Mesendoderm (in vitro differentiated cells): Measurements from ENCODE around the gene RBM23. TPM values are rescaled to one million over a fixed set of nuclear protein-coding genes. Genes with fewer than 3 reads are reported as not detected.

Experiments used
- DNase-seq: peaks from one replicate; pipeline ENCODE4 v3.0.0; 2013
- H2AK5ac ChIP-seq: 2 replicates; pipeline ENCODE4 v1.6.1; 2013; ENCODE audit warnings: low read length, inconsistent platforms
- H2BK120ac ChIP-seq: 2 replicates; pipeline ENCODE4 v1.6.1; 2013; ENCODE audit warnings: low read depth, mild to moderate bottlenecking, low read length, moderate library complexity, mixed read lengths
- H2BK15ac ChIP-seq: replicated peaks from 2 replicates; pipeline ENCODE4 v1.6.1; 2013; ENCODE audit warnings: low read depth, mild to moderate bottlenecking, moderate library complexity
- H2BK5ac ChIP-seq: 2 replicates; pipeline ENCODE4 v1.6.1; 2013; ENCODE audit warnings: low read length, inconsistent platforms
- H3K18ac ChIP-seq: 2 replicates; pipeline ENCODE4 v1.6.1; 2013; ENCODE audit warnings: mild to moderate bottlenecking, low read length, mixed read lengths
- H3K23ac ChIP-seq: one replicate; pipeline ENCODE4 v1.6.1; 2013; ENCODE audit warnings: low read length
- H3K27ac ChIP-seq: 2 replicates; pipeline ENCODE4 v1.5.1; 2013; ENCODE audit warnings: low read depth, mild to moderate bottlenecking, inconsistent platforms, low read length, moderate library complexity
- H3K27me3 ChIP-seq: 2 replicates; pipeline ENCODE4 v1.6.1; 2013; ENCODE audit warnings: low read length, control low read depth, mild to moderate bottlenecking, inconsistent platforms; ENCODE audit not compliant: insufficient read depth, poor library complexity
- H3K36me3 ChIP-seq: 2 replicates; pipeline ENCODE4 v1.6.1; 2013; ENCODE audit warnings: low read length, inconsistent platforms; ENCODE audit not compliant: control insufficient read depth, insufficient read depth
- H3K4ac ChIP-seq: one replicate; pipeline ENCODE4 v1.6.1; 2013; ENCODE audit warnings: low read depth, mild to moderate bottlenecking, low read length, moderate library complexity
- H3K4me1 ChIP-seq: 2 replicates; pipeline ENCODE4 v1.6.1; 2013; ENCODE audit warnings: low read depth, low read length, inconsistent platforms; ENCODE audit not compliant: control insufficient read depth
- H3K4me2 ChIP-seq: 2 replicates; pipeline ENCODE4 v1.6.1; 2013; ENCODE audit warnings: low read length
- H3K4me3 ChIP-seq: 2 replicates; pipeline ENCODE4 v1.5.1; 2013; ENCODE audit warnings: mild to moderate bottlenecking, low read length
- H3K56ac ChIP-seq: one replicate; pipeline ENCODE4 v1.6.1; 2013; ENCODE audit warnings: low read length
- H3K79me1 ChIP-seq: 2 replicates; pipeline ENCODE4 v1.6.1; 2013; ENCODE audit warnings: low read length, inconsistent platforms
- H3K79me2 ChIP-seq: 2 replicates; pipeline ENCODE4 v1.6.1; 2013; ENCODE audit warnings: mild to moderate bottlenecking, low read length; ENCODE audit not compliant: control insufficient read depth, insufficient read depth
- H3K9ac ChIP-seq: 2 replicates; pipeline ENCODE4 v1.6.1; 2013; ENCODE audit warnings: low read length, inconsistent platforms
- H4K5ac ChIP-seq: one replicate; pipeline ENCODE4 v1.6.1; 2013; ENCODE audit warnings: low read length
- H4K8ac ChIP-seq: one replicate; pipeline ENCODE4 v1.6.1; 2013; ENCODE audit warnings: low read depth, mild to moderate bottlenecking, control low read depth, low read length, moderate library complexity
- WGBS: extraction: QIAGEN DNeasy Blood & Tissue Kit; methylation state at CpG from one replicate; pipeline ENCODE4 v1.1.7; 2013; ENCODE audit warnings: low lambda C conversion rate, missing lambda C conversion rate; ENCODE audit not compliant: insufficient coverage; ENCODE audit errors: extremely low coverage; 5-methylcytosine and 5-hydroxymethylcytosine counted together
- small RNA-seq: library from polyadenylated mRNA; stranded (forward); fragments of <200 nt; extraction: miRNeasy Mini kit (QIAGEN cat#:217004); gene quantifications from one replicate; pipeline ENCODE3, GENCODE V24; 2013; ENCODE audit not compliant: insufficient read depth

The RBM23 gene

DNA sequence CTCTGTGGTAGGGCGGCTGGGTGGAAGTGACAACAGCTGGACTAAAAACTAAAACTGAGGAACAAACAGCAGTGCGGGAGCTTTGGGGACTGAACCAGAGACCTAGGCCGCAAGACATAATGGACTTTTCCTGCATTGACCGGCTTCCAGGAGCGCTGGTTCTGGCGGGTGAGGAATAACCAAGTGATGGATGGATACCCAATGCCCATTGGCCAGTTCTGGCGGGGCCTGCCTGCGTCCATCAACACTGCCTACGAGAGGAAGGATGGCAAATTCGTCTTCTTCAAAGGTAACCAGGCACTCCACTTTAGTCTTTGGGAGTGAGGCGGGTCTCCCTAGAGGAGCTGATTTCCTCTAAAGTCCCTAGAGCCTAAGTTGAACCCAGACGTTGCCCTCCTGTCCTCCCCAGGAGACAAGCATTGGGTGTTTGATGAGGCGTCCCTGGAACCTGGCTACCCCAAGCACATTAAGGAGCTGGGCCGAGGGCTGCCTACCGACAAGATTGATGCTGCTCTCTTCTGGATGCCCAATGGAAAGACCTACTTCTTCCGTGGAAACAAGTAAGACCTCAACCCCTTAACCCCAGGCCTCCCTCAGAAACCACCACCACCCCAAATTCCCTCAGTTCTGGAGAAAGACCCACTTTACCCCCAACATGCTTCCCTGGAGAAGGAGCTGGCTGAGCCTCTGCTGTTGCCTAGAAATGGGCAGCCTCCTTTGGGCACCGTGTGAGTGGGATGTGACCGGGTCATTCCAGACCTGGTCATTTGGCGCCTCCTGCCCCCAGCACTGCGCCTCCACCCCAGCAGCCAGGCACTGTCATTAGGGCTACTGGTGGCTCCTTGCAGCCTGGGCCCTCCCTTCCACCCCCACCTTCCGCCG lies 74.5 kb downstream of the RBM23 start:
- Histone ChIP-seq H3K4me1 (peaks cover 2% of the 10 kb centered on the region), H3K56ac (no peak overlapping the region), H3K36me3 (peaks cover 34% of the 10 kb centered on the region), H3K9ac (no peak overlapping the region), H2BK15ac (no peak overlapping the region), H3K27me3 (no peaks in the 10 kb centered on the region), H3K23ac (no peak overlapping the region), H3K79me2 (peaks cover 3% of the 10 kb centered on the region), H3K4me2 (no peak overlapping the region), H3K4ac (no peak overlapping the region), H3K4me3 (no peak overlapping the region), H2BK120ac (no peak overlapping the region), H3K27ac (no peak overlapping the region), H4K8ac (no peak overlapping the region), H3K79me1 (peaks cover 12% of the 10 kb centered on the region), H2BK5ac (no peak overlapping the region), H3K18ac (no peak overlapping the region), H2AK5ac (no peak overlapping the region), H4K5ac (no peak overlapping the region)
- no peak for DNase-seq
- WGBS = no CpG with 5 or more reads among the region's 22 CpGs

Small RNA genes within 50 kb of the gene (small RNA-seq; reads per million reads assigned to genes)
- gene RF00019 = not detected
